MG63 (cell line): ENCODE measurements around the gene SLC34A3. TPM values are rescaled to one million over a fixed set of nuclear protein-coding genes. Genes with fewer than 3 reads are reported as not detected.

Experiments
- DNase-seq: peaks from one replicate; pipeline ENCODE4 v3.0.0-alpha.2; 2020
- H3K27me3 ChIP-seq: fragments of 250-450 bp; sonication (Bioruptor Pico); 2 replicates; pipeline ENCODE4 v1.5.1; 2020; ENCODE audit warnings: mild to moderate bottlenecking, moderate library complexity
- H3K36me3 ChIP-seq: fragments of 250-450 bp; sonication (Bioruptor Pico); 2 replicates; pipeline ENCODE4 v1.5.1; 2020; ENCODE audit warnings: mild to moderate bottlenecking, moderate library complexity
- H3K4me3 ChIP-seq: fragments of 250-450 bp; sonication (Bioruptor Pico); 2 replicates; pipeline ENCODE4 v1.5.1; 2020; ENCODE audit warnings: mild to moderate bottlenecking, moderate library complexity
- H3K9me3 ChIP-seq: fragments of 250-450 bp; sonication (Bioruptor Pico); 2 replicates; pipeline ENCODE4 v1.5.1; 2020; ENCODE audit warnings: mild to moderate bottlenecking, moderate library complexity
- total RNA-seq: library from RNA; depleted of rRNA; stranded (reverse); fragments of >200 nt; shearing (Covaris generic); gene quantifications from 2 replicates; pipeline ENCODE4 v1.2.3, GENCODE V29; 2014; ENCODE audit warnings: low replicate concordance

SLC34A3 gene
- total RNA-seq, 1 experiment from 2014 or later: not detected

- no peak for DNase-seq
- Histone ChIP-seq H3K9me3 (no peaks in the 10 kb centered on the region), H3K36me3 (peaks cover 9% of the 10 kb centered on the region)
Measured at GRCh38 chr9:137272241-137273094, 41.8 kb downstream of the SLC34A3 start.

GRCh38 chr9:137273095-137273490 is 42.4 kb downstream of the SLC34A3 start:
- peaks cover 3% of the 10 kb centered on the region for H3K36me3 ChIP-seq
- DNase-seq: no peak
- H3K9me3 ChIP-seq: no peaks in the 10 kb centered on the region
- no peaks in the 10 kb centered on the region for H3K27me3 ChIP-seq
- H3K4me3 ChIP-seq: no peak overlapping the region

More at GRCh38 chr9:137272241-137273094, 41.8 kb downstream of the SLC34A3 start:
- no peak overlapping the region for H3K4me3 ChIP-seq
- H3K27me3 ChIP-seq: no peaks in the 10 kb centered on the region

GRCh38 chr9:137273611-137274320 is 43.1 kb downstream of the SLC34A3 start:
- Histone ChIP-seq H3K9me3 (no peaks in the 10 kb centered on the region), H3K27me3 (no peaks in the 10 kb centered on the region), H3K36me3 (peaks cover 3% of the 10 kb centered on the region), H3K4me3 (no peak overlapping the region)
- no peak for DNase-seq

GRCh38 chr9:137275203-137275587 is 44.5 kb downstream of the SLC34A3 start:
- Histone ChIP-seq H3K4me3 (no peak overlapping the region), H3K9me3 (no peaks in the 10 kb centered on the region), H3K36me3 (no peaks in the 10 kb centered on the region; the same call in 1 of the 2 replicates), H3K27me3 (no peaks in the 10 kb centered on the region)
- no peak for DNase-seq

- no peaks in the 10 kb centered on the region for H3K27me3 ChIP-seq
- DNase-seq: no peak
- no peak overlapping the region for H3K4me3 ChIP-seq
- H3K36me3 ChIP-seq: no peaks in the 10 kb centered on the region; the same call in 1 of the 2 replicates
- H3K9me3 ChIP-seq: no peaks in the 10 kb centered on the region
Measured at GRCh38 chr9:137275588-137276472, 45.1 kb downstream of the SLC34A3 start.

GRCh38 chr9:137276473-137277328 is 46.0 kb downstream of the SLC34A3 start:
- Histone ChIP-seq H3K27me3 (no peaks in the 10 kb centered on the region), H3K36me3 (no peaks in the 10 kb centered on the region), H3K9me3 (no peaks in the 10 kb centered on the region), H3K4me3 (no peak overlapping the region)
- no peak for DNase-seq

- Histone ChIP-seq H3K27me3 (no peaks in the 10 kb centered on the region), H3K4me3 (no peak within 1 kb of the TSS), H3K36me3 (no peaks in the 10 kb centered on the region), H3K9me3 (no peaks in the 10 kb centered on the region)
- DNase-seq: peak; percentile 34
Measured at GRCh38 chr9:137277329-137278041, 46.8 kb downstream of the SLC34A3 start, which contains the start of gene TOR4A. Gene TOR4A (plus strand): TSS chr9:137277726. CDS start chr9:137278690, 964 bp downstream.

- Histone ChIP-seq H3K4me3 (no peak overlapping the region), H3K9me3 (no peaks in the 10 kb centered on the region), H3K36me3 (no peaks in the 10 kb centered on the region), H3K27me3 (no peaks in the 10 kb centered on the region)
- DNase-seq: no peak
Measured at GRCh38 chr9:137278061-137278701, 47.5 kb downstream of the SLC34A3 start.

- no peaks in the 10 kb centered on the region for H3K36me3 ChIP-seq
- H3K4me3 ChIP-seq: no peak overlapping the region
- H3K27me3 ChIP-seq: no peaks in the 10 kb centered on the region
- DNase-seq: no peak
- no peaks in the 10 kb centered on the region for H3K9me3 ChIP-seq
Measured at GRCh38 chr9:137278721-137279711, 48.3 kb downstream of the SLC34A3 start.

- Histone ChIP-seq H3K27me3 (no peaks in the 10 kb centered on the region), H3K4me3 (no peak overlapping the region), H3K9me3 (no peaks in the 10 kb centered on the region), H3K36me3 (no peaks in the 10 kb centered on the region)
- no peak for DNase-seq
Measured at GRCh38 chr9:137279741-137280473, 49.2 kb downstream of the SLC34A3 start.

- Histone ChIP-seq H3K27me3 (no peaks in the 10 kb centered on the region), H3K9me3 (no peaks in the 10 kb centered on the region), H3K36me3 (no peaks in the 10 kb centered on the region), H3K4me3 (no peak overlapping the region)
- DNase-seq: no peak
Measured at GRCh38 chr9:137280474-137281344, 50.0 kb downstream of the SLC34A3 start.

- H3K9me3 ChIP-seq: no peaks in the 10 kb centered on the region
- no peaks in the 10 kb centered on the region for H3K27me3 ChIP-seq
- H3K36me3 ChIP-seq: no peaks in the 10 kb centered on the region
- no peak overlapping the region for H3K4me3 ChIP-seq
- no peak for DNase-seq
Measured at GRCh38 chr9:137281345-137282116, 50.8 kb downstream of the SLC34A3 start.
